ENCODE results near the gene ACOT8.
"Not testable (repeated sequence)": the region's sequence is repeated elsewhere in the genome, so short reads cannot be mapped to it uniquely, and the experiment has no call there.

The ACOT8 gene

DNA sequence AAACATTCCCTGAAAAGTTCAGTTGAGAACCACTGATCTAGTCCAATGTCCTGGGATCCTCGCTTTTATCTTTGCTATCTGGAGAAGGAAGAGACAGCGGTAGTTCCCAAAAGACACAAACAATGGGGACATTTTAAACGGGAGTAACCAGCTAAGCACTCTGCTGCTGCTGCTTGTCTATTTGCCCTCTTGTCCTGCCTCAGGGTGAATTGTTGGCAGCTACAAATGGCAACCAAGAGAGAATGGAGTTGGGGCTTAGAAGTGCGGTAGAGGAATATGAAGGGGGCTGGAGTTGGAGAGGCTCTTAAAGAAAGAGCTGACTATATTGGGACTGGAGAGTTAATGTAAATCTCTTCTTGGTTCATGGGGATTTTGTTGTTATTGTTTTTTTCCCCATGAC, 17.4 kb upstream of the ACOT8 start:
- no peak for DNase-seq (ENCODE audit: low read depth)
- no peak for TF ChIP-seq CTCF (IDR thresholded peaks at IDR 0.05; ENCODE audit: control insufficient read depth, insufficient read depth, low read depth, low read length, missing control alignments)
- H3K4me3 ChIP-seq (ENCODE audit: control insufficient read depth, low read depth, low read length), result no peak overlapping the region

GRCh38 chr20:45874104-45874481, 16.9 kb upstream of the ACOT8 start:
- not testable (repeated sequence) for H3K4me3 ChIP-seq (ENCODE audit: control insufficient read depth, low read depth, low read length); DNase-seq (ENCODE audit: low read depth)

DNA sequence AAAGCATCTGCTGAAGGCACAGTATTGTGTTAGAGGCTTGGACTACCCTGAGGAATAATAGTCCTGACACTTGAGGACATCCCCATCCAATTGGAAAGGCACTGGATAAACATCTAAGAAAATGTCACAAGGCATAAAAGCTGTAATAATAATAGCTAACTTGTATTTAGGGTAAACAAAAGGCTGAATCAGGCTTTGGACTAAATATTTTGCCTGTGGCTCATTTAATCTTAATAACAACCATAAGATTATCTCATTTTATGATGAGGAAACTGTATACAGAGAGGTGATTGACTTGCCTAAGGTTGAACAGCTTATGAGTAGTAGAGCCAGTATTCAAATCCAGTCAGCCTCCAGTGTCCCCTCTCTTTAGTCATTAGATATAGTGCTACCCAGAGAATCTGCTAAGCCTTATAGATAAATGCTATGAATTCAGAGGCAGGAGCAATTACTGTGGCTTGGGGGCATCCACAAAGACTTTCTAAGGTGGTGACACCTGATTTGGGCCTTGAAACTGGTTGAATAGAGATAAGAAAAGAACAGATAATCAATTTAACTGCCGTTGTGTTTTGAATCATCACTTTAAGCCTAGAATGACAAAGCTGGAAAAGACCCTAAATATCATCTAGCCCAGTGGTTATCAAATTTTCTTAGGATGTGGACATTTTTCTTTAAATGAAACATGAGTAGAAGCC, 16.4 kb upstream of the ACOT8 start:
- DNase-seq (ENCODE audit: low read depth), result no peak
- no peak for TF ChIP-seq CTCF (IDR thresholded peaks at IDR 0.05; ENCODE audit: control insufficient read depth, insufficient read depth, low read depth, low read length, missing control alignments)

DNA sequence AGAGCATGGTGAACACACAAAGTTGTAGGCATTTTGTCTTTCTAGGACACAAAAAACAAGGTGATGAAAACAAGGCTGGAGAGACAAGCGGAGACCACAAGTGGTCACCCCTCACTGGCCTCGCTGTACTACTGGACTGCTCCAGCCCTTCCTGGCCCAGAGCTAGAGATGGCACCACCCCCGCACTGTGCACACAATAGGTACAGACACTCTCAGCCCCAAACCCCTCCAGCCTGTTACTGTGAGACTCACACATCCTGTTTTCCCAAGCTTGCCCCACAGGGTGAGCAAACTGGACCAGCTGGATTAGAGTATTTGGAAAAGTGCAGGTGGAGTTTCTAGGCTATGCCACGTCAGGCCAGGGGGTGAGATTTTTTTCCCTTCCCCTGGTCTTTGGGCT, 15.4 kb upstream of the ACOT8 start:
- DNase-seq (ENCODE audit: low read depth), result no peak
- H3K4me3 ChIP-seq (ENCODE audit: control insufficient read depth, low read depth, low read length), result no peak overlapping the region
- no peak for TF ChIP-seq CTCF (IDR thresholded peaks at IDR 0.05; ENCODE audit: control insufficient read depth, insufficient read depth, low read depth, low read length, missing control alignments)

More for the DNA sequence above, 16.4 kb upstream of the ACOT8 start:
- H3K4me3 ChIP-seq (ENCODE audit: control insufficient read depth, low read depth, low read length), result no peak overlapping the region

GRCh38 chr20:45867819-45868176, 10.6 kb upstream of the ACOT8 start:
- no peak overlapping the region for H3K4me3 ChIP-seq (ENCODE audit: control insufficient read depth, low read depth, low read length)
- no peak for TF ChIP-seq CTCF (IDR thresholded peaks at IDR 0.05; ENCODE audit: control insufficient read depth, insufficient read depth, low read depth, low read length, missing control alignments)
- DNase-seq (ENCODE audit: low read depth), result no peak

DNA sequence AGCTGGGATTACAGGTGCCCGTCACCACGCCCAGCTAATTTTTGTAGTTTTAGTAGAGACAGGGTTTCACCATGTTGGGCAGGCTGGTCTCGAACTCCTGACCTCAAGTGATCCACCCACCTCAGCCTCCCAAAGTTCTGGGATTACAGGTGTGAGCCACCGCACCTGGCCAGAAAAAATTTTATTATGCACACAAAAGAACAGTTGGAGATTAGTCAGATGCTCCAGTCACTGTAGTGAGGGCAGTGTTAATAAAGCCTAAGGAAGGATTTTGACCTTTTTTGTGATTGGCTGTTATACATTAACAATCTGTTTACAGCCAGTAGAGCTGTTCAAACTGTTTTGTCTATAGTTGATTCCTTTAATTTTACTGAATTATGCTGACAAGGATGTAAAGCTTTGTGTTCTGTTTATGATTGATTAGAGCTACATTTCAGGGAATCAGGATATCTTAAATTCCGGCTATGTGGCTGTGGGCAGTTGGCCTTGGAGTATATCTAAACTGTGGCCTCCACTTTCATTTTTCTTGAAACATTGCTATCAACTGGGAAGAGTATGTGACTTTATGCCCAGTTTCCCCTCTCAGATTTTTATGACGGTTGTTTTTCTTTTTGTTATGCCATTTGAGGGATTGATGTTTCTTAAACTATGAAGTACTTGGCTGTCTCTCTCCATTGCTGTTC, 10.1 kb upstream of the ACOT8 start:
- no peak overlapping the region for H3K4me3 ChIP-seq (ENCODE audit: control insufficient read depth, low read depth, low read length)
- no peak for DNase-seq (ENCODE audit: low read depth)
- no peak for TF ChIP-seq CTCF (IDR thresholded peaks at IDR 0.05; ENCODE audit: control insufficient read depth, insufficient read depth, low read depth, low read length, missing control alignments)

DNA sequence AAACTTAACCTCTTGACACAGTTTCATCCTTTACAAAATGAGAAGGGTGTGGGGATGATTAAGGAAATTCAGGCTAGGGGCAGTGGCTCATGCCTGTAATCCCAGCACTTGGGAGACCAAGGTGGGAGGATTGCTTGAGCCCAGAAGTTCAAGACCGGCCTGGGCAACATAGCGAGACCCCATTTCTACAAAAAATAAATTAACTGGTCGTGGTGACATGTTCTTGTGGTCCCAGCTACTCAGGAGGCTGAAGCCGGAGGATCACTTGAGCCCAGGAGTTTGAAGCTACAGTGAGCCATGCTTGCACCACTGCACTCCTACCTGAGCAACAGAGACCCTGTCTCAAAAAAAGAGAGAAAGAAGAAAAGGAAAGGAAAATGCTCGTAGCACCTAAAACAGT, 9.3 kb upstream of the ACOT8 start:
- TF ChIP-seq CTCF (IDR thresholded peaks at IDR 0.05; ENCODE audit: control insufficient read depth, insufficient read depth, low read depth, low read length, missing control alignments), result no peak
- DNase-seq (ENCODE audit: low read depth), result no peak
- H3K4me3 ChIP-seq (ENCODE audit: control insufficient read depth, low read depth, low read length), result no peak overlapping the region
